ENCODE results near the gene ST7. TPM values are rescaled to one million over a fixed set of nuclear protein-coding genes. Genes with fewer than 3 reads are reported as not detected.

Gene ST7
- total RNA-seq, 1 experiment from 2014 or later, result 12.9 TPM

DNA sequence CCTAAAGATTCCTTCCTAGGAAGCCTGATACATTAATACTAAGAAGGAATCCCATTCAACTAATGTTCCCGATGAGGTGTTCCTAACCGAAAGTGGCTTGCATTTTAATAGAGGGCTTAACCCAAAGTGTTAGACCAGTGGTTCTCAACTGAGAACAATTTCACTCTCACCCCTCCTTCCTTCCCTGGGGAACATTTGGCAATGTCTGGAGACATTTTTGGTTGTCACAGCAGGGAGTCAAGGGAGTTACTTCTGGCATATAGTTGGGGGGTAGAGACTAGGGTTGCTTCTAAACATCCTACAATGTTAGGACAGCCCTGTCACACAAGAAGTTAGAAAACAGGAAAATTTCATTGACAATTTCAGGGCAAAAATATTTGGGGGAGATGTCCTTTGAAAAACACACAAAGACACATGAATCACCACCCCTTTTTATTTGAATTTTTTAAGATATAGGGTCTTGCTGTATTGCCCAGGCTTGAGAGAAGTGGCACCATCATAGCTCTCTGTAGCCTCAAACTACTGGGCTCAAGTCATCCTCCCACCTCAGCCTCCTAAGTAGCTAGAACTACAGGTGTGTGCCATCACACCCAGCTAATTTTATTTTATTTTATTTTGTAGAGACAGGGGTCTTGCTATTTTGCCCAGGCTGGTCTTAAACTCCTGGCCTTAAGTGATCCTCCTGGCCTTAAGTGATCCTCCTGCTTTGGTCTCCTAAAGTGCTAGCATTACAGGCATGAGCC, 318.9 kb downstream of the ST7 start:
- no peaks in the 10 kb centered on the region for H3K27me3 ChIP-seq (ENCODE audit: insufficient read depth, low read length)
- Mint-ChIP-seq H3K36me3 (ENCODE audit: insufficient read depth in 1 of 3, low read depth in 3 of 3) (no peaks in the 10 kb centered on the region), H3K27me3 (ENCODE audit: low read depth) (no peaks in the 10 kb centered on the region), H3K27ac (no peak overlapping the region), H3K9me3 (no peaks in the 10 kb centered on the region), H3K4me3 (no peak overlapping the region), H3K4me1 (0 out of 4 replicates have a peak, but pooled peaks cover 0 to 5% of the 10 kb centered on the region in 2 experiments)
- H3K4ac ChIP-seq (ENCODE audit: low read depth, low read length), result no peak overlapping the region
- no peak overlapping the region for H3K56ac ChIP-seq (ENCODE audit: insufficient read length, low read depth, low read length)
- H3K27ac ChIP-seq (ENCODE audit: insufficient read length, low read depth, low read length), result no peak overlapping the region
- no peak overlapping the region for H2BK20ac ChIP-seq (ENCODE audit: low read depth, low read length, poor library complexity, severe bottlenecking)
- H3K18ac ChIP-seq (ENCODE audit: insufficient read length, low read depth, low read length), result no peak overlapping the region
- H2BK12ac ChIP-seq (ENCODE audit: insufficient read length, low read depth, low read length), result no peak overlapping the region
- H2AK5ac ChIP-seq (ENCODE audit: insufficient read length, low read length), result no peak overlapping the region
- H3K9me3 ChIP-seq (ENCODE audit: control insufficient read depth, low read depth, low read length), result no peaks in the 10 kb centered on the region
- H4K5ac ChIP-seq (ENCODE audit: insufficient read length, low read depth, low read length), result no peak overlapping the region
- no peak for TF ChIP-seq CTCF (conservative IDR thresholded peaks at IDR 0.05)
- H3K79me1 ChIP-seq (ENCODE audit: insufficient read depth, low read depth, low read length, poor library complexity, severe bottlenecking), result no peaks in the 10 kb centered on the region
- H3K4me1 ChIP-seq (ENCODE audit: insufficient read depth, low read length), result no peaks in the 10 kb centered on the region
- no peak overlapping the region for H3K14ac ChIP-seq (ENCODE audit: insufficient read depth, low read length)
- H3T11ph ChIP-seq (ENCODE audit: low read length), result no peak overlapping the region
- no peak overlapping the region for H2BK15ac ChIP-seq (ENCODE audit: low read depth, low read length)
- no peak overlapping the region for H3K23ac ChIP-seq (ENCODE audit: insufficient read length, low read depth, low read length)
- no peaks in the 10 kb centered on the region for H4K20me1 ChIP-seq (ENCODE audit: control insufficient read depth, insufficient read depth, insufficient read length)
- H4K91ac ChIP-seq (ENCODE audit: insufficient read length, low read depth, low read length), result no peak overlapping the region
- no peak overlapping the region for H3K9ac ChIP-seq (ENCODE audit: extremely low read depth, insufficient read length, low read length)
- no peak overlapping the region for H2BK5ac ChIP-seq (ENCODE audit: insufficient read length, low read length)
- no peak overlapping the region for H3K4me2 ChIP-seq (ENCODE audit: insufficient read depth, insufficient read length, low read length)
- no peaks in the 10 kb centered on the region for H3K23me2 ChIP-seq (ENCODE audit: insufficient read length, low read depth, low read length, poor library complexity, severe bottlenecking)
- DNase-seq, result no peak
- no peak overlapping the region for H2BK120ac ChIP-seq (ENCODE audit: low read depth, low read length, poor library complexity, severe bottlenecking)
- no CpG with 5 or more reads among the region's 2 CpGs for WGBS (ENCODE audit: extremely low coverage, insufficient read length, low lambda C conversion rate)
- no peak overlapping the region for H2AFZ ChIP-seq (ENCODE audit: low read length)
- H4K8ac ChIP-seq (replicated peaks; ENCODE audit: insufficient read length, low read depth, low read length), result no peak overlapping the region
- H3K79me2 ChIP-seq (ENCODE audit: insufficient read depth, low read length), result no peaks in the 10 kb centered on the region
